Heart left ventricle (tissue), 16 donors: ENCODE data around the gene ACMSD. TPM values are rescaled to one million over a fixed set of nuclear protein-coding genes. Genes with fewer than 3 reads are reported as not detected.
"Not testable (repeated sequence)": the region's sequence is repeated elsewhere in the genome, so short reads cannot be mapped to it uniquely, and the experiment has no call there.

ENCODE experiments used
- ATAC-seq, 4 donors: fragments of 200-7000 bp; cut with Tn5 transposase; one replicate each; pipeline ENCODE4 v1.9.1; 2020 to 2022; ENCODE audit warnings: moderate library complexity in 4 of 4, mild to moderate bottlenecking in 3 of 4, moderate number of reproducible peaks in 1 of 4
- DNase-seq, 5 donors: peaks; one replicate each; pipeline ENCODE4 v3.0.0-alpha.2; 2020
- H3K27ac ChIP-seq, 12 donors: fragments of 200-600 bp; sonication (generic) in 4 of 12; one replicate each; pipeline versions ENCODE4 v1.5.0 to v1.8.0; 2016 to 2022; ENCODE audit warnings: mild to moderate bottlenecking in 2 of 12
- H3K27me3 ChIP-seq, 9 donors: fragments of 200-600 bp; sonication (generic) in 2 of 9; one replicate each; pipeline versions ENCODE4 v1.5.1 to v1.8.0; 2016 to 2022; ENCODE audit warnings: mild to moderate bottlenecking in 3 of 9
- H3K36me3 ChIP-seq, 9 donors: fragments of 200-600 bp; sonication (generic) in 2 of 9; one replicate each; pipeline versions ENCODE4 v1.5.0 to v1.8.0; 2018 to 2022; ENCODE audit warnings: mild to moderate bottlenecking in 2 of 9
- H3K4me1 ChIP-seq, 12 donors: fragments of 200-600 bp; sonication (generic) in 4 of 12; one replicate each; pipeline versions ENCODE4 v1.5.0 to v1.8.0; 2016 to 2022; ENCODE audit warnings: mild to moderate bottlenecking in 3 of 12
- H3K4me3 ChIP-seq, 12 donors: fragments of 200-600 bp; sonication (generic) in 4 of 12; one replicate each; pipeline versions ENCODE4 v1.5.0 to v1.8.0; 2017 to 2022; ENCODE audit warnings: mild to moderate bottlenecking in 9 of 12, moderate library complexity in 4 of 12
- H3K9me3 ChIP-seq, 12 donors: fragments of 200-600 bp; sonication (generic) in 4 of 12; one replicate each; pipeline versions ENCODE4 v1.5.0 to v1.8.0; 2016 to 2022; ENCODE audit warnings: mild to moderate bottlenecking in 1 of 12
- POLR2A ChIP-seq, 2 donors: fragments of 450-650 bp; IDR thresholded peaks; one replicate each; pipeline ENCODE4 v1.6.1; 2017; ENCODE audit warnings: antibody characterized with exemption in 2 of 2, mild to moderate bottlenecking in 2 of 2, moderate library complexity in 2 of 2
- WGBS, 4 donors: extraction: QIAGEN DNeasy Blood & Tissue Kit in 2 of 4; methylation state at CpG; one replicate each; pipeline versions ENCODE4 v1.1.5 to v1.1.7; 2013 to 2018; 5-methylcytosine and 5-hydroxymethylcytosine counted together
- intact Hi-C, 10 donors: fragments of 100-400 bp; cut with DNase I; formaldehyde crosslinking; loops; one replicate each; pipeline versions ENCODE4 v1.11.1 to v1.14.2; 2022
- polyA plus RNA-seq, 2 donors: library from polyadenylated mRNA; stranded (reverse); fragments of 200-250 nt; gene quantifications; one replicate each; pipeline ENCODE4 v1.2.3, GENCODE V29; 2013
- total RNA-seq, 9 donors: library from RNA; depleted of rRNA in 2 of 9; stranded (reverse); fragments of >200 nt in 2 of 9; fragmentation: NEBNext Ultra II Directional in 3 of 9; extraction: Animal tissue kit (Norgen Biotek cat#: 25700) in 3 of 9; gene quantifications; one replicate each; pipeline versions ENCODE4 v1.1.0 to v1.2.4, GENCODE V29; 2016 to 2023
- TF ChIP-seq, protein P1 (sequence below), 12 donors: fragments of 200-600 bp; sonication (generic) in 4 of 12; IDR thresholded peaks; one replicate each; pipeline versions ENCODE4 v1.5.0 to v1.8.0; 2018 to 2022; ENCODE audit warnings: antibody characterized with exemption in 12 of 12, mild to moderate bottlenecking in 5 of 12
- donor health status: ischemic (EF 13 %, LVEDD 7.1; RV severe dilation, severe dysfunction).
- donor health status: healthy with polysubstance abuse.
- donor health status: DM: no; HTN: yes; CAD: no.
- donor health status: DM: no; HTN: no; CAD: no.
- donor health status: ischemic (EF 25% LVEDD 6.9; RV normal size, moderate dysfunction).
- donor health status: ischemic (EF 25% LVEDD 5.7; RV mildly dilated, moderate dysfunction).
- donor health status: healthy.
- donor health status: DM: yes; HTN: yes; CAD: no.
- donor health status: ischemic (EF 35%, LVEDD 5.7; RV mildly dilated, moderate dysfunction).
- donor health status: nonischemic (EF 11% LVEDD 7.7; RV severe dilation, severe dysfunction).
- donor health status: DM: yes; HTN: yes; CAD: no.
- donor health status: PGD.
- donor health status: ischemic (EF 29% LVEDD 5.4; RV normal size, mild dysfunction).
- donor health status: nonischemic (EF 23%, LVEDD 6.1; RV moderate dilation, normal function).

The ACMSD gene
- total and polyA plus RNA-seq, 11 donors: not detected

DNA sequence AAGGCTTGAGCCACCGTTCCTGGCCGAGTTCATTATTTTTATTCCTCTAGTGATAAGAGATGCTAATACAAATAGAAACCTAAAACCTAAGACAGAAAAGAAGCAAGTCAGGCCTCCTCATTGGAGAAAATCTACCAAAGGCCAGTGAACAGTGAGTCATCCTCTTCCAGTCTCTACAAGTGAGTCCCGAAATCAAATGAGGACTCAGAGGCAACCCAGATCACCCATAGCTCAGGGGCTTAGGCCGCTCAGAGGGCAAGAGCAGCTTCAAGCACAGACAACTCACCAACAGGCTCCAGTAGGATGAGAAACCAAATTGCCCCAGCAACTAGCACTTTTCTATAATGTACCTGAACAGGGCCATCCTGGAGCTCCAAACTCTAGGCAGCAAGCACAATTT, 42.7 kb upstream of the ACMSD start:
- no peaks in the 10 kb centered on the region for H3K9me3 ChIP-seq
- H3K27me3 ChIP-seq: no peaks in the 10 kb centered on the region
- no peak for TF ChIP-seq POLR2A (IDR thresholded peaks at IDR 0.05)
- TF ChIP-seq, protein P1, sequence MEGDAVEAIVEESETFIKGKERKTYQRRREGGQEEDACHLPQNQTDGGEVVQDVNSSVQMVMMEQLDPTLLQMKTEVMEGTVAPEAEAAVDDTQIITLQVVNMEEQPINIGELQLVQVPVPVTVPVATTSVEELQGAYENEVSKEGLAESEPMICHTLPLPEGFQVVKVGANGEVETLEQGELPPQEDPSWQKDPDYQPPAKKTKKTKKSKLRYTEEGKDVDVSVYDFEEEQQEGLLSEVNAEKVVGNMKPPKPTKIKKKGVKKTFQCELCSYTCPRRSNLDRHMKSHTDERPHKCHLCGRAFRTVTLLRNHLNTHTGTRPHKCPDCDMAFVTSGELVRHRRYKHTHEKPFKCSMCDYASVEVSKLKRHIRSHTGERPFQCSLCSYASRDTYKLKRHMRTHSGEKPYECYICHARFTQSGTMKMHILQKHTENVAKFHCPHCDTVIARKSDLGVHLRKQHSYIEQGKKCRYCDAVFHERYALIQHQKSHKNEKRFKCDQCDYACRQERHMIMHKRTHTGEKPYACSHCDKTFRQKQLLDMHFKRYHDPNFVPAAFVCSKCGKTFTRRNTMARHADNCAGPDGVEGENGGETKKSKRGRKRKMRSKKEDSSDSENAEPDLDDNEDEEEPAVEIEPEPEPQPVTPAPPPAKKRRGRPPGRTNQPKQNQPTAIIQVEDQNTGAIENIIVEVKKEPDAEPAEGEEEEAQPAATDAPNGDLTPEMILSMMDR (IDR thresholded peaks at IDR 0.05): no peak
- intact Hi-C loops: no loop called here
- ATAC-seq (no peak), DNase-seq (no peak)
- H3K4me1 ChIP-seq: no peaks in the 10 kb centered on the region
- 76 to 89% (median 85%) methylated on average over 4 of the region's 4 CpGs for WGBS, 4 donors
- no peak overlapping the region for H3K27ac ChIP-seq
- no peak overlapping the region for H3K4me3 ChIP-seq
- no peaks in the 10 kb centered on the region for H3K36me3 ChIP-seq

DNA sequence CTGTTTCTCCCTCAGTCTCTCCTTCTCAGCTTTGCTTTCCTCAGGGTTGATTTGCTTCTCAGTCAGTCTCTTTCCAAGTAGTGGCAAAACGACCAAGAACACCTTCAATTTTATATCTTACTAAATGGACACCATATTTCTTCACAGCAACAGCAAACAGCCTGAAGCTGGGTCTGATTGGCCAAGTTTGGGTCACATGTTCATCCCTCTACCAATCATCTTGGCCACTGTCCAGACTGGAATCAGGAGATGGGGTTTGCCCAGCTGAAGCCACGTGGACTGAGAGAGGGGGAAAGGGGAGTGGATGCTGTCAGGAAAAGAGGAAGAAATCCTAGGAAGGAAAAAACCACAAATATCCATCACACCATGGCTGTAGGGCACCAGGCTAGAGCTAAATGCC, 42.0 kb upstream of the ACMSD start:
- intact Hi-C loops: no loop called here
- Histone ChIP-seq H3K4me1 (no peaks in the 10 kb centered on the region), H3K27me3 (no peaks in the 10 kb centered on the region), H3K36me3 (no peaks in the 10 kb centered on the region), H3K27ac (no peak overlapping the region), H3K4me3 (no peak overlapping the region), H3K9me3 (no peaks in the 10 kb centered on the region)
- ATAC-seq (no peak), DNase-seq (no peak)
- WGBS, 4 donors: 66 to 80% (median 76%) methylated on average over 2 of the region's 2 CpGs
- TF ChIP-seq POLR2A (IDR thresholded peaks at IDR 0.05): no peak
- TF ChIP-seq, protein P1 (IDR thresholded peaks at IDR 0.05): no peak

DNA sequence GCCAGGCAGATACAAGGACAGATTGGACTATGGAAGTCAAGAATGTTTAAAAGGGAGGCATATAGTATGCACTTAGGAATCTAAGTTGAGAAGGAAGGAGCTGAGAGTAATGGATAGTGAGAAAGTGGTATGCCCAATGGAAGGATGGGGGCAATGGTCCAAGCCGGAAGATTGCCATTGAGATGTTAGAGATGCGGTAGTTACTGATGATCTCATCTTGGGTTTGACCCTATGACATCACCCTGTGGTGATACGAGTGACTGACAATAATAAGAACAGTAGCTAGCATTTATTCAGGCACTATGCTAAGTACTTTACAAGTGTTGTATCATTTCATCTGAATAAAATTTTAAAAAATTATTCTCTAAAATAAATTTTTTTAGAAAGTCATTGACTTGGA, 38.5 kb upstream of the ACMSD start:
- Histone ChIP-seq H3K27me3 (no peaks in the 10 kb centered on the region), H3K4me1 (no peaks in the 10 kb centered on the region), H3K4me3 (no peak overlapping the region), H3K36me3 (no peaks in the 10 kb centered on the region), H3K9me3 (peaks cover 0 to 14% (median 8%) of the 10 kb centered on the region in 12 donors), H3K27ac (no peak overlapping the region)
- TF ChIP-seq, protein P1 (IDR thresholded peaks at IDR 0.05): no peak
- no peak for TF ChIP-seq POLR2A (IDR thresholded peaks at IDR 0.05)
- DNase-seq: no peak
- 87 to 90% (median 88%) methylated on average over 3 of the region's 3 CpGs for WGBS, 4 donors
- no peak for ATAC-seq
- intact Hi-C loops: no loop called here

DNA sequence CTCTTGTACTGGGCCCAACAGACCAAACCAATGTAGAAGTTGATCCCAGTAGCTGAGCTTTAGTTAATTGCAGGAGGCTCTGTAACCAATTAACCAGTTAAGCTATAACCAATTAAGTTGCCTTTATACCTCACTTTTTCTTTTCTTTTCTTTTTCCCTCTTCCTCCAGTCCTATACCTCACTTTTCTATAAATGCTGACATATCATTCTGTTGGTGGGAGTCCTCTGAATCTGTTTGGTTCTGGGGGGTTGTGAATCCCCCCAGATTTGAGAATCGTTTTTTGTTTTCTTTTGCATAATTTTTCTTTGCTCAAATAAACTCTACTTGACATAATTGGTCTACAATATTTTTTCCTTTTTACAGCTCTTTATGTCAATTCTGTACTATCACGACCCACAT, 38.1 kb upstream of the ACMSD start:
- ATAC-seq: no peak
- peaks cover 0 to 16% (median 8%) of the 10 kb centered on the region in 12 donors for H3K9me3 ChIP-seq
- no peaks in the 10 kb centered on the region for H3K36me3 ChIP-seq
- TF ChIP-seq POLR2A (IDR thresholded peaks at IDR 0.05): no peak
- no peaks in the 10 kb centered on the region for H3K27me3 ChIP-seq
- H3K4me1 ChIP-seq: no peaks in the 10 kb centered on the region
- no peak overlapping the region for H3K27ac ChIP-seq
- DNase-seq: no peak
- no peak overlapping the region for H3K4me3 ChIP-seq
- intact Hi-C loops: no loop called here
- WGBS, 4 donors: 70 to 82% (median 77%) methylated on average over 2 of the region's 2 CpGs

DNA sequence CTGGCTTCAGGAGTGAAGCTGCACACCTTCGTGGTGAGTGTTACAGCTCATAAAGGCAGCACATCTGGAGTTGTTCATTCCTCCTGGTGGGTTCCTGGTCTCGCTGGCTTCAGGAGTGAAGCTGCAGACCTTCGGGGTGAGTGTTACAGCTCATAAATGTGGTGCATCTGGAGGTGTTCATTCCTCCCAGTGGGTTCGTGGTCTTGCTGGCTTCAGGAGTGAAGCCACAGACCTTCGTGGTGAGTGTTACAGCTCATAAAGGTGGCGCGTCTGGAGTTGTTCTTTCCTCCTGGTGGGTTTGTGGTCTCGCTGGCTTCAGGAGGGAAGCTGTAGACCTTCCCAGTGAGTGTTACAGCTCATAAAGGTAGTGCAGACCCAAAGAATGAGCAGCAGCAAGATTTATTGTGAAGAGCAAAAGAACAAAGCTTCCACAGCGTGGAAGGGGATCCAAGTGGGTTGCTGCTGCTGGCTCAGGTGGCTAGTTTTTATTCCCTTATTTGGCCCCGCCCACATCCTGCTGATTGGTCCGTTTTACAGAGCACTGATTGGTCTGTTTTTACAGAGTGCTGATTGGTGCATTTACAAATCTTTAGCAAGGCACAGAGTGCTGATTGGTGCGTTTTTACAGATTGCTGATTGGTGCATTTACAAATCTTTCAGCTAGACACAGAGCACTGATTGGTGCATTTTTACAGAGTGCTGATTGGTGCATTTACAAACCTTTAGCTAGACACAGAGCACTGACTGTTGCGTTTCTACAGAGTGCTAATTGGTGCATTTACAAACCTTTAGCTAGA, 34.6 kb upstream of the ACMSD start:
- DNase-seq: not testable (repeated sequence)

More for the DNA sequence above, 34.6 kb upstream of the ACMSD start:
- H3K27me3 ChIP-seq, H3K27ac ChIP-seq, H3K4me1 ChIP-seq, H3K36me3 ChIP-seq, ATAC-seq, H3K4me3 ChIP-seq, intact Hi-C loops: not testable (repeated sequence)
- peaks cover 0 to 16% (median 8%) of the 10 kb centered on the region in 12 donors for H3K9me3 ChIP-seq
- 74 to 80% (median 77%) methylated on average over 13 of the region's 13 CpGs for WGBS, 4 donors
